OCI-LY1 (cell line): ENCODE measurements around the gene PPP4C.
"Not testable (repeated sequence)": the region's sequence is repeated elsewhere in the genome, so short reads cannot be mapped to it uniquely, and the experiment has no call there.

Experiments used
- CTCF ChIP-seq: fragments of 200-600 bp; sonication (generic), shearing (Covaris generic); IDR thresholded peaks from 2 replicates; pipeline ENCODE4 v1.5.1; 2017; ENCODE audit warnings: mild to moderate bottlenecking, antibody characterized with exemption, low read length, moderate library complexity, mixed read lengths
- EZH2 ChIP-seq: fragments of 200-600 bp; sonication (generic), shearing (Covaris generic); IDR thresholded peaks from 2 replicates; pipeline ENCODE4 v1.8.0; 2017; ENCODE audit warnings: borderline replicate concordance, mixed run types, mild to moderate bottlenecking, antibody characterized with exemption, low read length, moderate library complexity, mixed read lengths

- TF ChIP-seq CTCF, EZH2: not testable (repeated sequence)
Observed at GRCh38 chr16:30114833-30115232, 39.0 kb downstream of the PPP4C start.
